ENCODE measurements around the gene TIAM2.

Gene TIAM2

DNA sequence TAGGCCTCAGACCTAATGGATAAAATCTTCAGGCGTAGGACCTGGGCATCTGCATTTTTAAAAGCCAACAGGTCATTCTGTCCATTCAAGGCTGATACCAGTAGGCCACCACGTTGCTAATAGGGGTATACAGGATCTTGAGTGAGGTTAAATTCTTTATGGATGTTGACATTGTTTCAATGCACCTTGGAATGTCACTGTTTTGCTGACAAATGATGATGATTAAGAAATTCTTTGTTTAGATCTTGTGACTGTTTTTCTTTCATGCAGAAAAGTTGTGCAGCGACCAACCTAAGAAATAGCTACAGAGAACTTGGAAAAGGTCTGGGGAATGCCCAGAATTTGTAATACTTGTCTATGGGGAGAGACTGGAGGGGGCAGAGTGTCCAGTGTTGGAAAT lies 167.6 kb downstream of the TIAM2 start:
- Histone ChIP-seq H4K20me1 (ENCODE audit: insufficient read depth, low read length) (no peaks in the 10 kb centered on the region), H3K9me3 (ENCODE audit: insufficient read depth, low read length, severe bottlenecking) (no peaks in the 10 kb centered on the region), H3K4me2 (ENCODE audit: insufficient read depth, low read length) (no peak overlapping the region), H3K4me1 (ENCODE audit: insufficient read depth, low read length) (no peaks in the 10 kb centered on the region), H3K9ac (ENCODE audit: low read depth, low read length) (no peak overlapping the region), H3K36me3 (ENCODE audit: insufficient read depth, low read length) (no peaks in the 10 kb centered on the region), H3K79me2 (ENCODE audit: insufficient read depth, low read length) (no peaks in the 10 kb centered on the region), H3K27me3 (ENCODE audit: insufficient read depth, low read length, poor library complexity) (peaks cover 2% of the 10 kb centered on the region), H2AFZ (ENCODE audit: low read depth, low read length) (no peak overlapping the region), H3K27ac (ENCODE audit: low read length) (no peak overlapping the region), H3K4me3 (ENCODE audit: low read depth in 1 of 2, low read length in 2 of 2) (no peak overlapping the region)
- DNase-seq (no peak), ATAC-seq (ENCODE audit: insufficient read depth, low read depth) (no peak)
- TF ChIP-seq, protein P1, sequence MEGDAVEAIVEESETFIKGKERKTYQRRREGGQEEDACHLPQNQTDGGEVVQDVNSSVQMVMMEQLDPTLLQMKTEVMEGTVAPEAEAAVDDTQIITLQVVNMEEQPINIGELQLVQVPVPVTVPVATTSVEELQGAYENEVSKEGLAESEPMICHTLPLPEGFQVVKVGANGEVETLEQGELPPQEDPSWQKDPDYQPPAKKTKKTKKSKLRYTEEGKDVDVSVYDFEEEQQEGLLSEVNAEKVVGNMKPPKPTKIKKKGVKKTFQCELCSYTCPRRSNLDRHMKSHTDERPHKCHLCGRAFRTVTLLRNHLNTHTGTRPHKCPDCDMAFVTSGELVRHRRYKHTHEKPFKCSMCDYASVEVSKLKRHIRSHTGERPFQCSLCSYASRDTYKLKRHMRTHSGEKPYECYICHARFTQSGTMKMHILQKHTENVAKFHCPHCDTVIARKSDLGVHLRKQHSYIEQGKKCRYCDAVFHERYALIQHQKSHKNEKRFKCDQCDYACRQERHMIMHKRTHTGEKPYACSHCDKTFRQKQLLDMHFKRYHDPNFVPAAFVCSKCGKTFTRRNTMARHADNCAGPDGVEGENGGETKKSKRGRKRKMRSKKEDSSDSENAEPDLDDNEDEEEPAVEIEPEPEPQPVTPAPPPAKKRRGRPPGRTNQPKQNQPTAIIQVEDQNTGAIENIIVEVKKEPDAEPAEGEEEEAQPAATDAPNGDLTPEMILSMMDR (IDR thresholded peaks at IDR 0.05; ENCODE audit: borderline replicate concordance, extremely low read depth, low read length, poor library complexity, severe bottlenecking): no peak
- no peak for TF ChIP-seq EZH2 (IDR thresholded peaks at IDR 0.05; ENCODE audit: borderline replicate concordance, low read depth, low read length, severe bottlenecking)

DNA sequence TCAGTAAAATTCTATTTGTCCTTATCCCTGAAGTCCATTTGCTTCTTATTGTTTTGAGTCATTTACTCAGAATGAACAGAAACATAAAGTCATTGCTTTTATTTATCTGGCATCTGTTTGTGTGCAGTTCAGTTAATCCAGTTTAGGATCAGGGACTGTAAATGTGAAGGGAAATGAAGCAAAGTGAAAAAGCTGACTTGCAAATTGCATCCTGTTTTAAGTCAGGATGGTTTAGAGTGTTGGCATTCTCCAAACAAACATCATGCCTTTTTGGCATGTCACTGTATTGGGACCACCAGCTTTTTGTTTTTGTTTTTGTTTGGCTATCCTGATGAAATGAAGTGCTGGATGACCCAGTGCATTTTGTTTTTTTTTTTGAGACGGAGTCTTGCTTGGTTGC lies 168.5 kb downstream of the TIAM2 start:
- Histone ChIP-seq H3K27ac (ENCODE audit: low read length) (no peak overlapping the region), H3K9ac (ENCODE audit: low read depth, low read length) (no peak overlapping the region), H3K4me1 (ENCODE audit: insufficient read depth, low read length) (no peaks in the 10 kb centered on the region), H3K79me2 (ENCODE audit: insufficient read depth, low read length) (no peaks in the 10 kb centered on the region), H3K4me3 (ENCODE audit: low read depth in 1 of 2, low read length in 2 of 2) (no peak overlapping the region), H3K9me3 (ENCODE audit: insufficient read depth, low read length, severe bottlenecking) (no peaks in the 10 kb centered on the region), H3K4me2 (ENCODE audit: insufficient read depth, low read length) (no peak overlapping the region), H4K20me1 (ENCODE audit: insufficient read depth, low read length) (no peaks in the 10 kb centered on the region), H3K36me3 (ENCODE audit: insufficient read depth, low read length) (no peaks in the 10 kb centered on the region), H2AFZ (ENCODE audit: low read depth, low read length) (no peak overlapping the region), H3K27me3 (ENCODE audit: insufficient read depth, low read length, poor library complexity) (peaks cover 2% of the 10 kb centered on the region)
- ATAC-seq (ENCODE audit: insufficient read depth, low read depth) (no peak), DNase-seq (no peak)
- TF ChIP-seq, protein P1 (IDR thresholded peaks at IDR 0.05; ENCODE audit: borderline replicate concordance, extremely low read depth, low read length, poor library complexity, severe bottlenecking): no peak
- no peak for TF ChIP-seq EZH2 (IDR thresholded peaks at IDR 0.05; ENCODE audit: borderline replicate concordance, low read depth, low read length, severe bottlenecking)

DNA sequence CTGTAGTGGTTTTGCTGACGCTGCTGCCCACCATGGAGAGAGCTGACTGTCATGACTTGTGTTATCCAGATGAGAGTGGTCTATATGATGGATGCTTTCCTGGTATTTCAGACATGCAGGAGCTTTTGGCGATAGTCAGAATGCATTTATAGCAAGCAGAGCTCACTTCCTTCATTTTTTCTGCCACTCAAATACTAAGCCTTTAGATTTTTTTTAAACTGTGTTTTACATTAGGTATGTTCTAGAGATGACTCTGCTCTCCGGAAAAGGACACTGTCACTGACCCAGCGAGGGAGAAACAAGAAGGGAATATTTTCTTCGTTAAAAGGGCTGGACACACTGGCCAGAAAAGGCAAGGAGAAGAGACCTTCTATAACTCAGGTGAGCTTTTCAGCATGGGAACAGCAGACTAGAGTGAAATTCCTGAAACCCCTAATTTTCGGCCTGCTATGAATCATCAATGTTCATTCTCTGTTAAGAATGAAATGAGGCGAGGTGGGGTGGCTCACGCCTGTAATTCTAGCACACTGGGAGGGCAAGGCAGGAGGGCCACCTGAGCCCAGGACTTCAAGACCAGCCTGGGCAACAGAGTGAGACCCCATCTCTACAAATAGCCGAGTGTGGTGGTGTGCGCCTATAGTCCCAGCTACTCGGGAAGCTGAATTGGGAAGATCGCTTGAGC lies 170.1 kb downstream of the TIAM2 start:
- no peak for ATAC-seq (ENCODE audit: insufficient read depth, low read depth)
- H2AFZ ChIP-seq (ENCODE audit: low read depth, low read length): no peak overlapping the region
- TF ChIP-seq, protein P1 (IDR thresholded peaks at IDR 0.05; ENCODE audit: borderline replicate concordance, extremely low read depth, low read length, poor library complexity, severe bottlenecking): no peak
- TF ChIP-seq EZH2 (IDR thresholded peaks at IDR 0.05; ENCODE audit: borderline replicate concordance, low read depth, low read length, severe bottlenecking): no peak
- DNase-seq: no peak
- H3K4me1 ChIP-seq (ENCODE audit: insufficient read depth, low read length): no peaks in the 10 kb centered on the region
- H3K27ac ChIP-seq (ENCODE audit: low read length): no peak overlapping the region
- no peak overlapping the region for H3K9ac ChIP-seq (ENCODE audit: low read depth, low read length)
- peaks cover 2% of the 10 kb centered on the region for H3K27me3 ChIP-seq (ENCODE audit: insufficient read depth, low read length, poor library complexity)
- H3K79me2 ChIP-seq (ENCODE audit: insufficient read depth, low read length): no peaks in the 10 kb centered on the region
- no peak overlapping the region for H3K4me2 ChIP-seq (ENCODE audit: insufficient read depth, low read length)
- H3K4me3 ChIP-seq (ENCODE audit: low read depth in 1 of 2, low read length in 2 of 2): no peak overlapping the region
- H4K20me1 ChIP-seq (ENCODE audit: insufficient read depth, low read length): no peaks in the 10 kb centered on the region
- H3K9me3 ChIP-seq (ENCODE audit: insufficient read depth, low read length, severe bottlenecking): no peaks in the 10 kb centered on the region
- H3K36me3 ChIP-seq (ENCODE audit: insufficient read depth, low read length): no peaks in the 10 kb centered on the region

Data from DND-41 (cell line).